ENCODE data around the gene DIPK1A.

GRCh38 chr1:92826792-92827191 lies 134.5 kb downstream of the DIPK1A start:
- no peak for TF ChIP-seq POLR2A (IDR thresholded peaks at IDR 0.05)
- no peak for TF ChIP-seq CTCF (IDR thresholded peaks at IDR 0.05)

Data from breast epithelium (tissue), 3 donors.